ENCODE results near the gene TMTC1. TPM values are rescaled to one million over a fixed set of nuclear protein-coding genes. Genes with fewer than 3 reads are reported as not detected.

TMTC1 gene
- total and polyA plus RNA-seq, 9 of the 15 experiments (the other 6 are each of a cell fraction or from before 2014, with no cell fraction given) = under 0.01 to 0.18 (median 0.06) TPM; not detected in 2

DNA sequence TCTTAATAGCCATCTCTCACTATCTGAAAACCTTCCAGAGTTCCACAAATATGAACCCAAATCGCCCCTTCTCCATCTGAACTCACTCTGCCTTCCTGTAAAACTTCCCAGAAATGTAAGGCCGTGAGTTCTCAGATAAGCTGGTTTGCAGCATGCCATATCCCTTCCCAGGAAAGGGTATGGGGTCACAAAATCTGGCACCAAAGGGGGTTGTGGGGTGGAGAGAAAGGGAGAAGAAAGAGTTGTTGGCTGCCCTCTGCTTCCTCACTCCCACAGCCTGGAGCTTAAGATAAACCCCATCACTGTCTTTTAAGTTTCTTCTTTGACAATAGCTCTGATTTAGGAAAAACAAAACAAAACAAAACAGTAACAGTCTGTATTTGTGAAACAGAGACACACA, 10.7 kb downstream of the TMTC1 start:
- CTCF ChIA-PET (ENCODE audit: low intra/inter-chr PET ratio) = no interaction called here
- ATAC-seq = no peak
- Histone ChIP-seq H3K4me3 (no peak overlapping the region), H2AFZ (ENCODE audit: low read depth, low read length) (no peak overlapping the region), H3K36me3 (ENCODE audit: control insufficient read depth, insufficient read depth, low read length) (no peaks in the 10 kb centered on the region), H3K9me1 (ENCODE audit: control insufficient read depth, insufficient read depth, low read length) (no peaks in the 10 kb centered on the region), H3K9ac (ENCODE audit: insufficient read depth in 1 of 2, low read depth in 2 of 2, low read length in 2 of 2) (no peak overlapping the region), H3K27ac (ENCODE audit: extremely low read depth, low read depth, low read length) (no peak overlapping the region), H3K4me2 (ENCODE audit: insufficient read depth, low read length) (no peak overlapping the region), H3K27me3 (ENCODE audit: control insufficient read depth in 2 of 2, insufficient read depth in 2 of 2, low read length in 2 of 2) (no peaks in the 10 kb centered on the region), H3K79me2 (ENCODE audit: control insufficient read depth, insufficient read depth, low read length) (no peaks in the 10 kb centered on the region), H4K20me1 (replicated peaks; ENCODE audit: control insufficient read depth, insufficient read depth, low read length) (no peaks in the 10 kb centered on the region), H3K4me1 (replicated peaks in 1 of 2; ENCODE audit: control insufficient read depth in 2 of 2, insufficient read depth in 2 of 2, low read length in 2 of 2) (no peaks in the 10 kb centered on the region), H3K9me3 (replicated peaks; ENCODE audit: control insufficient read depth, insufficient read depth, low read depth, low read length) (no peaks in the 10 kb centered on the region)
- POLR2A ChIA-PET = no interaction called here
- BruUV-seq (replicated peaks) = no TSS peak
- no peak for FAIRE-seq
- no peak for DNase-seq (ENCODE audit: extremely low read depth in 1 of 4, low spot score in 3 of 4)
- 6% methylated on average over 2 of the region's 2 CpGs for WGBS (ENCODE audit: insufficient coverage, low coverage, missing lambda C conversion rate)
- in situ Hi-C loops (cut with MboI) (no loop called here), intact Hi-C loops (cut with micrococcal nuclease) (no loop called here)
- TF ChIP-seq DNMT1 (IDR thresholded peaks at IDR 0.05) = no peak
- no peak for TF ChIP-seq E2F4 (CRISPR knock-in tag; IDR thresholded peaks at IDR 0.05; ENCODE audit: low read depth)
- no peak for TF ChIP-seq MEIS2 (IDR thresholded peaks at IDR 0.05; ENCODE audit: partially characterized antibody)
- TF ChIP-seq TSC22D4 (tag; IDR thresholded peaks at IDR 0.05) = no peak
- no peak for TF ChIP-seq ZNF146 (CRISPR knock-in tag; IDR thresholded peaks at IDR 0.05; ENCODE audit: unreplicated experiment)
- TF ChIP-seq ZNF280B (CRISPR knock-in tag; IDR thresholded peaks at IDR 0.05) = no peak
- TF ChIP-seq SAP30 (IDR thresholded peaks at IDR 0.05; ENCODE audit: borderline replicate concordance, insufficient read depth, low read depth, low read length, poor library complexity, severe bottlenecking) = no peak
- no peak for TF ChIP-seq POLR2AphosphoS2 (IDR thresholded peaks at IDR 0.05; ENCODE audit: low read length)
- no peak for TF ChIP-seq DDX20 (tag; IDR thresholded peaks at IDR 0.05; ENCODE audit: low read depth)
- TF ChIP-seq CBX2 (IDR thresholded peaks at IDR 0.05; ENCODE audit: insufficient read depth, low read length, poor library complexity, severe bottlenecking) = no peak
- no peak for TF ChIP-seq RBBP5 (IDR thresholded peaks at IDR 0.05; ENCODE audit: borderline replicate concordance, insufficient read depth, low read length, poor library complexity, severe bottlenecking)
- TF ChIP-seq XRCC5 (IDR thresholded peaks at IDR 0.05; ENCODE audit: low read depth, low read length) = no peak
- TF ChIP-seq ZNF316 (IDR thresholded peaks at IDR 0.05) = no peak
- no peak for TF ChIP-seq SP2 (IDR thresholded peaks at IDR 0.05; ENCODE audit: extremely low read depth, low read depth, low read length, poor library complexity, severe bottlenecking)
- no peak for TF ChIP-seq ZC3H4 (CRISPR knock-in tag; IDR thresholded peaks at IDR 0.05; ENCODE audit: borderline replicate concordance)
- no peak for TF ChIP-seq ZNF282 (CRISPR knock-in tag; IDR thresholded peaks at IDR 0.05)

Data from K562 (cell line).